ENCODE measurements around the gene JOSD1.

The JOSD1 gene

DNA sequence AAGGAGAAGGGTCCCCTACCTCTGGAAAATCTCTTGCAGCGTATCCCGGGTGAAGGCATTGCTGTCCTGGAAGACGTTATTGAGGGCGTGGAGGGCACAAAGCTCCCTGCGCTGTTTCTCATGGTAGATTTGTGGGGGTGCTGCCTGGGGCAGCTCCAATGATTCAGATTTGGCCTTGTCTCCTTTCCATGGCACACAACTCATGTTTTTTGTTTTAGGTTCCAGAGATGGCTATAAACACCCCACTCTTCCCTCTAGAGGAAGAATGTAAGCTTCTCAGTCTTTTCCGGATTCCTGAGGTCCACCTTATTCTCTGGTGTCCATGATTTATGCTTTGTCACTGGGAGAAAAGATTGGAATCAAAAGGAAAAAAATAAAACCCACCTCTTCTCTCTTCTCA lies 959 bp downstream of the JOSD1 start:
- TF ChIP-seq, protein P1, sequence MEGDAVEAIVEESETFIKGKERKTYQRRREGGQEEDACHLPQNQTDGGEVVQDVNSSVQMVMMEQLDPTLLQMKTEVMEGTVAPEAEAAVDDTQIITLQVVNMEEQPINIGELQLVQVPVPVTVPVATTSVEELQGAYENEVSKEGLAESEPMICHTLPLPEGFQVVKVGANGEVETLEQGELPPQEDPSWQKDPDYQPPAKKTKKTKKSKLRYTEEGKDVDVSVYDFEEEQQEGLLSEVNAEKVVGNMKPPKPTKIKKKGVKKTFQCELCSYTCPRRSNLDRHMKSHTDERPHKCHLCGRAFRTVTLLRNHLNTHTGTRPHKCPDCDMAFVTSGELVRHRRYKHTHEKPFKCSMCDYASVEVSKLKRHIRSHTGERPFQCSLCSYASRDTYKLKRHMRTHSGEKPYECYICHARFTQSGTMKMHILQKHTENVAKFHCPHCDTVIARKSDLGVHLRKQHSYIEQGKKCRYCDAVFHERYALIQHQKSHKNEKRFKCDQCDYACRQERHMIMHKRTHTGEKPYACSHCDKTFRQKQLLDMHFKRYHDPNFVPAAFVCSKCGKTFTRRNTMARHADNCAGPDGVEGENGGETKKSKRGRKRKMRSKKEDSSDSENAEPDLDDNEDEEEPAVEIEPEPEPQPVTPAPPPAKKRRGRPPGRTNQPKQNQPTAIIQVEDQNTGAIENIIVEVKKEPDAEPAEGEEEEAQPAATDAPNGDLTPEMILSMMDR (IDR thresholded peaks at IDR 0.05; ENCODE audit: low read depth, low read length), result no peak; the same call in 1 of the 2 replicates
- no peak for DNase-seq (ENCODE audit: extremely low read depth, low read depth)

DNA sequence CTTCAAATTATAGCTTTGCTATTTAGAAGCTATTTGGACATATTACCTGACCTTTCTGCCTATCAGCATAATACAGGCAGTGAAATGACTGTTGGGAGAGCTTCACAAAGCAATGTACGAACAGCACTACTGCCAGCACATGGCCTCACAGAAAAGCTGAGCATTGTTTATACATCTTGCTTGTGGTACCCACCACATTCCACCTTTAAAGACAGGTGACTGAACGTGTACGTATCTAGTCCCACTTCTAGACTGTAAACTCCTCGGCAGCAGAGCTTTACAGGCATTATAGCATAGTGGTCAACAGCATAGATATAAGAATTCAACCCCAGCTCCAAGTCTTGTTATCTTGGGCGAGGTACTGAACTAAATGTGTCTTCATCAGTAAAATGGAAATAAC lies 1.6 kb downstream of the JOSD1 start:
- DNase-seq (ENCODE audit: extremely low read depth, low read depth), result no peak
- TF ChIP-seq, protein P1 (IDR thresholded peaks at IDR 0.05; ENCODE audit: low read depth, low read length), result no peak

DNA sequence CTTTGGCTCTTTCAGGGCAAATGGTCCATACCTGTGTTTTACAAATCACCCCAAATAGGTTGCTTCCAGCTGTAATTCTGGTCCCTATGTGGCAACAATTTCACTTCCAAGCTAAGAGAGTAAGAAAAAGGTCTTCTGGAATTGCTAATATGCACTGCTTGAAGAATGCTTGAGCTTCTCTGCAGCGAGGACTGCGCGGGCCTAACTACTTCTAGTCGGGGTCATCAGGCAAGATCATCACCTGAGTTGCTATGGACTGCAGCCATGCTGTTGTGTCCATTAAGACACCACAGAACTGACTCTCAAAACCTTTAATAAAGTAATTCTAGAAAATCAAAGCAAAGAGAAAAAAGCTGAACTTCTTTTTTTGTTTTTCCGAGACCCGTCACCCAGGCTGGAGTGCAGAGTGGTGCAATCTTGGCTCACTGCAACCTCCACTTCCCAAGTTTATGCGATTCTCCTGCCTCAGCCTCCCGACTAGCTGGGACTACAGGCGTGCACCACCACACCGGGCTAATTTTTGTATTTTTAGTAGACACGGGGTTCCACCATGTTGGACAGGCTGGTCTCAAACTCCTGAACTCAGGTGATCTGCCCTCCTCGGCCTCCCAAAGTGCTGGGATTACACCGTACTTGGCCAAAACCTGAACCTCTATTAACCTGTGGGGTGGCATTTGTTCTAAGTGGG lies 2.2 kb downstream of the JOSD1 start:
- no peak for DNase-seq (ENCODE audit: extremely low read depth, low read depth)
- TF ChIP-seq, protein P1 (IDR thresholded peaks at IDR 0.05; ENCODE audit: low read depth, low read length), result no peak

DNA sequence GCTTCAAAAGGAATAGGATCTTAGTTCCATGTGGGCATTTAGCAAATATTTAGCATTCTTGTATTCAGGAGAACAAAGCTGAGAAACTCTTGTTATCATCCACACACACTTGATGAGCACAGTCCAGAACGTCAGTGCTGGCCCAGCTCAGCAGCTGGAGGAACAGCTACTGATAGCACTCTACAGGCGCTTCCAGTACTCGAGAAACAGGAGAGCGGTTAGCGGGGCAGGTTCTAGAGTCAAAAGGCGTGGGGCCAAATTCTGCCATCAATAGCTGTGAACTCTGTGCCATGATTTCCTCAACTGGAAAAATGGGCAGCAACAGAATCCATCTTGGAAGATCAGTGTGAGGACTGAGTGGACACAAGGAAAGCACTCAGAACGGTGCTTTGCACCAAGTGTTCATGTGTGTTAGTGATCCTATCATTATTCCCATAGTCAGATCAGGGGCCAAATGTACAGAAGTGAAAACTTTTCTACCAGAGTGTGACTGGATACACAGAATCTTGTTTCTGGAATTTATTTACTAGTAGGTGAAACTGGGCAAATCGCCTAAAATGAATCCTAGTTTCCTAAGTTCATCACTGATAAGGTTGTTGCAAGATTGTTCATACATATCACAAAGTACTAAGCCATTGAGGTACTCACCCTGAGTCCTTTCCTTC lies 3.2 kb downstream of the JOSD1 start:
- no peak for DNase-seq (ENCODE audit: extremely low read depth, low read depth)
- TF ChIP-seq, protein P1 (IDR thresholded peaks at IDR 0.05; ENCODE audit: low read depth, low read length), result no peak

DNA sequence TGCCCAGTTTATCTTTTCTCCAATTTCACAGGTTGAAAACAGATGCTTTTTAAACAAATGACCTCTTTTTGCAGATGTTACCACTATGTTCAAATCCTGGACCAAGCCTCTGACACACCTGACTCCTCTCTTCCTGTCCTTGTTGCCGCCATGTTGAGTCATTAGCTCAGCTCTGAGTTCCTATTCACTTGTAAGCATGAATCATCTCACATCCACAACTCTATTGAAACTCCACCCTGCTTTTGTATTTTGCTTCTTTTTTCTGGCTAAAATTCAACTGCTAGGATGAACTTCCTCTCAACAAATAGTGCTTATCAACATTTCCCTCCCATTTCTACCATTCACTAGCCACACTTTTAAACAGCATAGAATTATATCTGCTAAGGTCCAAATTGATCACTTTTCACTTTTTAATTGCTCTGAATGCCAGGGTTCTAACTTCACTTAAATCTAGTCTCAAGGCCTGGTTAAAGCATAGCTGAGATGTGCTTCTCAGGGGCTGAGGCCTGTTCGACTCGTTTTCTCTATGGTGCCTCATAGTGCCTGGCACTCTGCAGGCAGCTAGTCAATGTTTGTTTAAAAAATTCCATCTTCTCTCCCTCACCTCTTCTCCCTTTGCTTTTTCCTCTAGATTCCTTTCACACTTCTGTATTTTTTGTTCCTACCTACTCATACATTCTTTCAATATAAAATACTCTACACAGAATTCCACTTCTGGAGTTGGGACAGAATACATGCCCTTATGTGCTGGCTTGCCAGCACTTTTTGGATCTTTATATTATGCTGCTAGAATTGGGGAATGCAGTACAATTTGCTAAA lies 3.9 kb downstream of the JOSD1 start:
- TF ChIP-seq, protein P1 (IDR thresholded peaks at IDR 0.05; ENCODE audit: low read depth, low read length), result no peak
- peak; percentile 44 for DNase-seq (ENCODE audit: extremely low read depth, low read depth)

DNA sequence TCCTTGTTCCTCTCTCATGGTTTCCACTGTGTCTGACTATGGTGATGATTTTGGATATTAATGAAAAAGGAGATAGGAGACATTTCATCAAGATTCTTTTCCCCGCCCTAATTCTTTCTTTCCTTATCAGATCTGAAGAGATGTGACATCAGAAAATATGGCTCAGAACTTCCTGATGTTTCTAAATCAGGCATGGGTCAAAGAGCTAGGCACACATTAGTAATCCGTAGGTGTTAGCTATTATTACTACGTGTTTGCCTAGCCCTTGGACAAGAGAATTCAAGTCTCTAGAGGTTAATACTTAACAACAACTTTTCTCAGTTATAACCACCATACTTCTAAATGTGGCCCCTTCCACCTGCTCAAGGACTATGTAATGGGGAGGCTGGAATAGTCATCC lies 5.8 kb downstream of the JOSD1 start:
- TF ChIP-seq, protein P1 (IDR thresholded peaks at IDR 0.05; ENCODE audit: low read depth, low read length), result no peak

DNA sequence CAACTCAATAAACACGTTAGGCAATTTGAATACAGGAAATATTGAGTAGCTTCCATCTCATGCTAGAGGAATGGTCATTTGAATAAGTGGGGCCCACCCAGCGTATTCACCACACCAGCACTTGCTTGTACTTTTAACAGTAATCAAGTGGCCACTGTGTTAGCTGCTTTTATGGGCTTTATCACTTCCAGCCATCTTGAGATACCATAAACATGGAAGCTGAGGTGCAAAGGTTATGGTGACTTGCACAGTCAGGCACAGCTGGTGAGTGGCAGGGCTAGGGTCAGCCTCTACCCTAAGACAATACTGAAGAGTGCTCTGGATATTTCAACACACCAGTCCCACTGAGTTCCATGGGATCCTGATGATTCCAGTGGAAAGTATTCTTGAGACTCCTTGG lies 6.7 kb downstream of the JOSD1 start:
- DNase-seq (ENCODE audit: extremely low read depth, low read depth), result no peak
- TF ChIP-seq, protein P1 (IDR thresholded peaks at IDR 0.05; ENCODE audit: low read depth, low read length), result no peak

More for the DNA sequence above, 5.8 kb downstream of the JOSD1 start:
- DNase-seq (ENCODE audit: extremely low read depth, low read depth), result no peak
